HepG2 (cell line): ENCODE results near the gene SIRT7. TPM values are rescaled to one million over a fixed set of nuclear protein-coding genes. Genes with fewer than 3 reads are reported as not detected.

Experiments used
- ARNT2 ChIP-seq: sonication (generic); formaldehyde crosslinking; IDR thresholded peaks from 2 replicates; pipeline ENCODE4 v1.8.0; 2022; ENCODE audit warnings: mild to moderate bottlenecking, low read depth, missing genetic modification reagents, moderate library complexity
- CHD2 ChIP-seq: IDR thresholded peaks from 2 replicates; pipeline ENCODE4 v1.6.1; 2011; ENCODE audit warnings: low read depth, low read length, improper control_type of control experiment
- ELF4 ChIP-seq: sonication (generic); formaldehyde crosslinking; IDR thresholded peaks from 2 replicates; pipeline ENCODE4 v1.5.0; 2020; ENCODE audit warnings: missing genetic modification reagents, mild to moderate bottlenecking, moderate library complexity, borderline replicate concordance
- ESRRA ChIP-seq: sonication (generic); formaldehyde crosslinking; IDR thresholded peaks from 2 replicates; pipeline ENCODE4 v1.5.1; 2020; ENCODE audit warnings: mild to moderate bottlenecking, low read depth, missing genetic modification reagents
- FOSL1 ChIP-seq: sonication (generic); formaldehyde crosslinking; IDR thresholded peaks from 2 replicates; pipeline ENCODE4 v1.9.0; 2021; ENCODE audit warnings: missing genetic modification reagents, borderline replicate concordance
- FOXA3 ChIP-seq: IDR thresholded peaks from 2 replicates; pipeline ENCODE4 v1.6.1; 2016; ENCODE audit warnings: missing genetic modification reagents, missing compliant biosample characterization
- FOXM1 ChIP-seq: sonication (generic); formaldehyde crosslinking; IDR thresholded peaks from 2 replicates; pipeline ENCODE4 v1.5.0; 2020; ENCODE audit warnings: missing genetic modification reagents
- HNRNPK ChIP-seq: fragments of 200-400 bp; formaldehyde crosslinking; IDR thresholded peaks from 2 replicates; pipeline ENCODE4 v1.6.1; 2018; ENCODE audit warnings: low read length, low read depth, moderate library complexity, mild to moderate bottlenecking; ENCODE audit not compliant: poor library complexity, severe bottlenecking
- IRX3 ChIP-seq: sonication (generic); formaldehyde crosslinking; IDR thresholded peaks from 2 replicates; pipeline ENCODE4 v1.8.1; 2023; ENCODE audit warnings: mild to moderate bottlenecking, low read depth, missing genetic modification reagents, borderline replicate concordance
- KLF12 ChIP-seq: sonication (generic); formaldehyde crosslinking; IDR thresholded peaks from 2 replicates; pipeline ENCODE4 v1.4.0; 2020; ENCODE audit warnings: missing genetic modification reagents, borderline replicate concordance
- NFE2 ChIP-seq: sonication (generic); formaldehyde crosslinking; IDR thresholded peaks from 2 replicates; pipeline ENCODE4 v1.4.0; 2020; ENCODE audit warnings: missing genetic modification reagents
- SMAD9 ChIP-seq: sonication (generic); formaldehyde crosslinking; IDR thresholded peaks from 2 replicates; pipeline ENCODE4 v1.5.1; 2020; ENCODE audit warnings: mild to moderate bottlenecking, missing genetic modification reagents
- SSRP1 ChIP-seq: IDR thresholded peaks from 2 replicates; pipeline ENCODE4 v1.6.1; 2016; ENCODE audit warnings: control low read depth
- TBL1XR1 ChIP-seq: fragments of 150-350 bp; IDR thresholded peaks from 2 replicates; pipeline ENCODE4 v1.6.1; 2014; ENCODE audit warnings: borderline replicate concordance, low read length; ENCODE audit not compliant: partially characterized antibody
- TOPORS ChIP-seq: sonication (generic); formaldehyde crosslinking; IDR thresholded peaks from 2 replicates; pipeline ENCODE4 v1.8.0; 2023; ENCODE audit warnings: mild to moderate bottlenecking, missing genetic modification reagents
- ZIK1 ChIP-seq: sonication (generic); formaldehyde crosslinking; IDR thresholded peaks from 2 replicates; pipeline ENCODE4 v1.5.0; 2020; ENCODE audit warnings: mild to moderate bottlenecking, low read depth, missing genetic modification reagents, borderline replicate concordance
- ZNF143 ChIP-seq: sonication (generic); formaldehyde crosslinking; IDR thresholded peaks from 2 replicates; pipeline ENCODE4 v1.4.0; 2020; ENCODE audit warnings: missing genetic modification reagents
- ZNF747 ChIP-seq: sonication (generic); formaldehyde crosslinking; IDR thresholded peaks from 2 replicates; pipeline ENCODE4 v1.8.1; 2023; ENCODE audit warnings: missing genetic modification reagents, mild to moderate bottlenecking, borderline replicate concordance
- ZNF841 ChIP-seq: sonication (generic); formaldehyde crosslinking; IDR thresholded peaks from 2 replicates; pipeline ENCODE4 v1.8.1; 2023; ENCODE audit warnings: missing genetic modification reagents, borderline replicate concordance
- polyA plus RNA-seq, 8 experiments: library from polyadenylated mRNA; depleted of rRNA in 3 of 8; stranded (reverse) in 7 of 8; unstranded in 1 of 8; fragments of >200 nt; fragmentation: Illumina TruSeq in 4 of 8; extraction: Trizol in 4 of 8; gene quantifications; 2 replicates each; pipeline versions ENCODE4 v1.2.1 to v1.2.3, GENCODE V29; 2011 to 2016; ENCODE audit warnings: low read depth in 4 of 8, missing spikeins in 1 of 8, mixed read lengths in 1 of 8; ENCODE audit not compliant: insufficient read depth in 1 of 8
- total RNA-seq, 5 experiments: library from RNA; depleted of rRNA; stranded (reverse); fragments of >200 nt; fragmentation: Illumina TruSeq; extraction: Trizol; gene quantifications; 2 replicates each; pipeline ENCODE4 v1.2.3, GENCODE V29; 2016; ENCODE audit warnings: low read depth in 1 of 5
- TF ChIP-seq, protein P1 (sequence below): IDR thresholded peaks from 2 replicates; pipeline ENCODE4 v1.6.1; 2016; ENCODE audit warnings: missing compliant biosample characterization, missing genetic modification reagents, borderline replicate concordance
- TF ChIP-seq, protein P2 (sequence below): sonication (generic); formaldehyde crosslinking; IDR thresholded peaks from 2 replicates; pipeline ENCODE4 v1.4.0; 2020; ENCODE audit warnings: mild to moderate bottlenecking, missing genetic modification reagents
- TF ChIP-seq, protein P3 (sequence below), 2 experiments: IDR thresholded peaks; 2 replicates each; pipeline ENCODE4 v1.6.1; 2011 to 2012; ENCODE audit warnings: low read length in 2 of 2, borderline replicate concordance in 1 of 2, low read depth in 1 of 2, mild to moderate bottlenecking in 1 of 2, moderate library complexity in 1 of 2
- TF ChIP-seq, protein P4 (sequence below): sonication (generic); formaldehyde crosslinking; IDR thresholded peaks from 2 replicates; pipeline ENCODE4 v1.5.0; 2020; ENCODE audit warnings: missing genetic modification reagents

Gene SIRT7
- total and polyA plus RNA-seq, 2 of the 13 experiments (the other 11 are each of a cell fraction or from before 2014, with no cell fraction given), result 8.3 to 24.8 TPM

DNA sequence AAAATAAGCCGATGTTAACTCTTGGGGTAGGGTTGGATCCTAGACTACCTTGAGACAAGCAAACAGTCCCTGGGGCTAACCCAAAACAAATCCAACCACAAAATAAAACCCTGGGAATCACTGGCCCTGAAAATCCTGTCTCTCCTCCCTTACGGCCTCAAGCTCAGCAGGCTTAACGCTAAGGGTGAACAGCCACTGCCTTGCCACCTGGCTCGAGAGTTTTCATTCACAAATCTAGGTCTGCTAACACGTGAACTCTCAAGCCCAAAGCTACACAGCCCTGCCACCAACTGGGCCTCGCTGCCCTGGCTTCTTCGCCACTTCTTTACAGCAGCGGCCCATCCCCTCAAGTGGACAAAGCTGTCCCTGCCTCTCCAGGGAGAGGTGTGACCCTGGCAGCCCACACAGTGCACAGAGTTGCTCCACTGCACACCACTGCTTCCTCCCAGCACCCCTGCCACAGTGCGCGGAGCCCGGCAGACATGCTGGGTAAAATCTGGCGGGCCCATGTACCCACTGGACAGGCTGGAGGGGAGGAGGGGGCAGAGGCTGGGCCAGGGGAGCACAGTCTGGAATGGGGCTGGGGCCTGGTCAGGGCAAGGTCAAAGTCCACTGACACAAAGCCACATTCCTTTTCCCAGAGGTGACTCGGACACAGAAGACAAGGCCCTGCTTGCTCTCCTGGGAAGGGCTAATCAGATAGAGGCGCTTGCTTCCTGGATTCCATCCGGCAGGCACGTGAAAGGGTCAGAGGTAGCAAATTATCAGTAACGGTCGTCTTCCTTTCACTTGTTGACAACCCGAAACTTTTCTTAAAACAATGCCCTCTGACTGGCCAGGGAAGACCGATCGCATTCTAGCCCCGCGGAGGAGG lies 7.8 kb downstream of the SIRT7 start (continued):
- peak; percentile 81 for TF ChIP-seq ELF4 (CRISPR knock-in tag)
- no peak for TF ChIP-seq NFE2
- no peak for TF ChIP-seq ZNF841 (CRISPR knock-in tag)
- 0 out of 2 replicates have a peak, but pooled peaks have one; percentile 35 for TF ChIP-seq ZNF747 (CRISPR knock-in tag)
- TF ChIP-seq KLF12 (CRISPR knock-in tag), result peak; percentile 28; the same call in 1 of the 2 replicates
- TF ChIP-seq SSRP1 (CRISPR knock-in tag), result no peak
- no peak for TF ChIP-seq TBL1XR1
- TF ChIP-seq, protein P1, sequence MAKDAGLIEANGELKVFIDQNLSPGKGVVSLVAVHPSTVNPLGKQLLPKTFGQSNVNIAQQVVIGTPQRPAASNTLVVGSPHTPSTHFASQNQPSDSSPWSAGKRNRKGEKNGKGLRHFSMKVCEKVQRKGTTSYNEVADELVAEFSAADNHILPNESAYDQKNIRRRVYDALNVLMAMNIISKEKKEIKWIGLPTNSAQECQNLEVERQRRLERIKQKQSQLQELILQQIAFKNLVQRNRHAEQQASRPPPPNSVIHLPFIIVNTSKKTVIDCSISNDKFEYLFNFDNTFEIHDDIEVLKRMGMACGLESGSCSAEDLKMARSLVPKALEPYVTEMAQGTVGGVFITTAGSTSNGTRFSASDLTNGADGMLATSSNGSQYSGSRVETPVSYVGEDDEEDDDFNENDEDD (CRISPR knock-in tag), result peak; percentile 38
- TF ChIP-seq, protein P2, sequence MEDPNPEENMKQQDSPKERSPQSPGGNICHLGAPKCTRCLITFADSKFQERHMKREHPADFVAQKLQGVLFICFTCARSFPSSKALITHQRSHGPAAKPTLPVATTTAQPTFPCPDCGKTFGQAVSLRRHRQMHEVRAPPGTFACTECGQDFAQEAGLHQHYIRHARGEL (CRISPR knock-in tag), result peak; percentile 27
- peak; percentile 37; the same call in 1 of the 2 replicates for TF ChIP-seq CHD2
- no peak for TF ChIP-seq SMAD9 (CRISPR knock-in tag)
- 0 out of 2 replicates have a peak, but pooled peaks have one; percentile 44 for TF ChIP-seq FOSL1 (CRISPR knock-in tag)
- peak; percentile 71; the same call in 1 of the 2 replicates for TF ChIP-seq ARNT2
- TF ChIP-seq ZNF143, result peak; percentile 64
- no peak for TF ChIP-seq HNRNPK
- peak; percentile 99 for TF ChIP-seq ESRRA (CRISPR knock-in tag)
- TF ChIP-seq, protein P3, sequence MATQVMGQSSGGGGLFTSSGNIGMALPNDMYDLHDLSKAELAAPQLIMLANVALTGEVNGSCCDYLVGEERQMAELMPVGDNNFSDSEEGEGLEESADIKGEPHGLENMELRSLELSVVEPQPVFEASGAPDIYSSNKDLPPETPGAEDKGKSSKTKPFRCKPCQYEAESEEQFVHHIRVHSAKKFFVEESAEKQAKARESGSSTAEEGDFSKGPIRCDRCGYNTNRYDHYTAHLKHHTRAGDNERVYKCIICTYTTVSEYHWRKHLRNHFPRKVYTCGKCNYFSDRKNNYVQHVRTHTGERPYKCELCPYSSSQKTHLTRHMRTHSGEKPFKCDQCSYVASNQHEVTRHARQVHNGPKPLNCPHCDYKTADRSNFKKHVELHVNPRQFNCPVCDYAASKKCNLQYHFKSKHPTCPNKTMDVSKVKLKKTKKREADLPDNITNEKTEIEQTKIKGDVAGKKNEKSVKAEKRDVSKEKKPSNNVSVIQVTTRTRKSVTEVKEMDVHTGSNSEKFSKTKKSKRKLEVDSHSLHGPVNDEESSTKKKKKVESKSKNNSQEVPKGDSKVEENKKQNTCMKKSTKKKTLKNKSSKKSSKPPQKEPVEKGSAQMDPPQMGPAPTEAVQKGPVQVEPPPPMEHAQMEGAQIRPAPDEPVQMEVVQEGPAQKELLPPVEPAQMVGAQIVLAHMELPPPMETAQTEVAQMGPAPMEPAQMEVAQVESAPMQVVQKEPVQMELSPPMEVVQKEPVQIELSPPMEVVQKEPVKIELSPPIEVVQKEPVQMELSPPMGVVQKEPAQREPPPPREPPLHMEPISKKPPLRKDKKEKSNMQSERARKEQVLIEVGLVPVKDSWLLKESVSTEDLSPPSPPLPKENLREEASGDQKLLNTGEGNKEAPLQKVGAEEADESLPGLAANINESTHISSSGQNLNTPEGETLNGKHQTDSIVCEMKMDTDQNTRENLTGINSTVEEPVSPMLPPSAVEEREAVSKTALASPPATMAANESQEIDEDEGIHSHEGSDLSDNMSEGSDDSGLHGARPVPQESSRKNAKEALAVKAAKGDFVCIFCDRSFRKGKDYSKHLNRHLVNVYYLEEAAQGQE (IDR thresholded peaks at IDR 0.05; ENCODE audit: borderline replicate concordance in 1 of 2, low read depth in 1 of 2, low read length in 2 of 2), result peak in 1 of 2 experiments; percentile 27; a peak in 1 of 4 replicates
- TF ChIP-seq FOXM1, result no peak
- TF ChIP-seq IRX3 (CRISPR knock-in tag), result peak; percentile 62; the same call in 1 of the 2 replicates
- TF ChIP-seq, protein P4, sequence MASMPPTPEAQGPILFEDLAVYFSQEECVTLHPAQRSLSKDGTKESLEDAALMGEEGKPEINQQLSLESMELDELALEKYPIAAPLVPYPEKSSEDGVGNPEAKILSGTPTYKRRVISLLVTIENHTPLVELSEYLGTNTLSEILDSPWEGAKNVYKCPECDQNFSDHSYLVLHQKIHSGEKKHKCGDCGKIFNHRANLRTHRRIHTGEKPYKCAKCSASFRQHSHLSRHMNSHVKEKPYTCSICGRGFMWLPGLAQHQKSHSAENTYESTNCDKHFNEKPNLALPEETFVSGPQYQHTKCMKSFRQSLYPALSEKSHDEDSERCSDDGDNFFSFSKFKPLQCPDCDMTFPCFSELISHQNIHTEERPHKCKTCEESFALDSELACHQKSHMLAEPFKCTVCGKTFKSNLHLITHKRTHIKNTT (CRISPR knock-in tag), result no peak
- no peak for TF ChIP-seq TOPORS
- peak; percentile 67; the same call in 1 of the 2 replicates for TF ChIP-seq ZIK1 (CRISPR knock-in tag)
- TF ChIP-seq FOXA3, result no peak; the same call in none of the 2 replicates
